HEK293 (cell line): Measurements from ENCODE around the gene TCTN2.

Experiments
- CTCF ChIA-PET: fragments of 350-600 bp; formaldehyde crosslinking; extraction: SDS; loops from one replicate; lab custom pipeline; 2021; ENCODE audit warnings: antibody characterized with exemption; lab: Yijun Ruan, JAX
- POLR2A ChIA-PET: fragments of 300-600 bp; formaldehyde crosslinking; extraction: SDS; loops from one replicate; lab custom pipeline; 2020; ENCODE audit warnings: antibody characterized with exemption, inconsistent platforms; lab: Yijun Ruan, JAX
- H3K27ac ChIP-seq: fragments of 200-500 bp; sonication (Bioruptor generic); 2 replicates; pipeline ENCODE4 v1.5.1; 2014; ENCODE audit warnings: low read depth, low read length, control low read depth, inconsistent platforms; ENCODE audit errors: extremely low read depth
- H3K36me3 ChIP-seq, 2 experiments: fragments of 200-500 bp in 1 of 2; sonication (Bioruptor generic) in 1 of 2; 1 replicate in 1 of 2; 2 replicates in 1 of 2; pipeline ENCODE4 v1.5.1; 2014 to 2017; ENCODE audit warnings: inconsistent platforms in 2 of 2, low read length in 2 of 2; ENCODE audit not compliant: control insufficient read depth in 2 of 2, insufficient read depth in 1 of 2
- H3K4me1 ChIP-seq: fragments of 200-500 bp; sonication (Bioruptor generic); 2 replicates; pipeline ENCODE4 v1.5.1; 2014; ENCODE audit warnings: mild to moderate bottlenecking, low read length, inconsistent platforms; ENCODE audit not compliant: control insufficient read depth, insufficient read depth
- H3K4me3 ChIP-seq: 2 replicates; pipeline ENCODE4 v1.5.1; 2011; ENCODE audit warnings: low read depth, mild to moderate bottlenecking, control low read depth, low read length, moderate library complexity
- H3K9me3 ChIP-seq: fragments of 200-500 bp; sonication (Bioruptor generic); 2 replicates; pipeline ENCODE4 v1.5.1; 2014; ENCODE audit warnings: low read depth, low read length, inconsistent platforms; ENCODE audit not compliant: control insufficient read depth, insufficient read depth
- PRDM1 ChIP-seq: fragments of 450-650 bp; formaldehyde crosslinking; IDR thresholded peaks from 2 replicates; pipeline ENCODE4; 2016; ENCODE audit warnings: missing biosample characterization, missing genetic modification characterization
- REPIN1 ChIP-seq: fragments of 450-650 bp; formaldehyde crosslinking; IDR thresholded peaks from 2 replicates; pipeline ENCODE4 v1.5.1; 2017; ENCODE audit warnings: missing biosample characterization, missing genetic modification characterization, low read depth
- SCRT2 ChIP-seq: fragments of 450-650 bp; formaldehyde crosslinking; IDR thresholded peaks from 2 replicates; pipeline ENCODE4 v1.5.1; 2016; ENCODE audit warnings: missing biosample characterization, missing genetic modification characterization
- ZFP3 ChIP-seq: fragments of 450-650 bp; formaldehyde crosslinking; IDR thresholded peaks from 2 replicates; pipeline ENCODE4 v1.5.1; 2016; ENCODE audit warnings: low read depth, missing biosample characterization, missing genetic modification characterization
- ZNF140 ChIP-seq: fragments of 450-650 bp; formaldehyde crosslinking; IDR thresholded peaks from 2 replicates; pipeline ENCODE4 v1.5.1; 2016; ENCODE audit warnings: missing biosample characterization, missing genetic modification characterization
- ZNF155 ChIP-seq: fragments of 450-650 bp; formaldehyde crosslinking; IDR thresholded peaks from 2 replicates; pipeline ENCODE4 v1.5.1; 2016; ENCODE audit warnings: missing biosample characterization, missing genetic modification characterization
- ZNF16 ChIP-seq: fragments of 450-650 bp; formaldehyde crosslinking; IDR thresholded peaks from 2 replicates; pipeline ENCODE4 v1.5.1; 2016; ENCODE audit warnings: low read depth, missing biosample characterization, missing genetic modification characterization
- ZNF174 ChIP-seq: fragments of 450-650 bp; formaldehyde crosslinking; IDR thresholded peaks from 2 replicates; pipeline ENCODE4 v1.5.0; 2017; ENCODE audit warnings: missing biosample characterization, mild to moderate bottlenecking, missing genetic modification characterization
- ZNF221 ChIP-seq: fragments of 450-650 bp; formaldehyde crosslinking; IDR thresholded peaks from 2 replicates; pipeline ENCODE4 v1.5.1; 2017; ENCODE audit warnings: missing biosample characterization, missing genetic modification characterization, borderline replicate concordance
- ZNF280D ChIP-seq: fragments of 450-650 bp; formaldehyde crosslinking; IDR thresholded peaks from 2 replicates; pipeline ENCODE4 v1.5.1; 2016; ENCODE audit warnings: missing biosample characterization, missing genetic modification characterization
- ZNF341 ChIP-seq: fragments of 450-650 bp; formaldehyde crosslinking; IDR thresholded peaks from 2 replicates; pipeline ENCODE4; 2016; ENCODE audit warnings: low read depth, missing biosample characterization, missing genetic modification characterization
- ZNF433 ChIP-seq: fragments of 450-650 bp; formaldehyde crosslinking; IDR thresholded peaks from 2 replicates; pipeline ENCODE4 v1.5.1; 2016; ENCODE audit warnings: missing biosample characterization, missing genetic modification characterization, low read depth
- ZNF600 ChIP-seq: fragments of 450-650 bp; formaldehyde crosslinking; IDR thresholded peaks from 2 replicates; pipeline ENCODE4 v1.5.1; 2016; ENCODE audit warnings: missing biosample characterization, missing genetic modification characterization
- ZNF664 ChIP-seq: fragments of 450-650 bp; formaldehyde crosslinking; IDR thresholded peaks from 2 replicates; pipeline ENCODE4 v1.5.1; 2016; ENCODE audit warnings: missing biosample characterization, missing genetic modification characterization
- ZNF677 ChIP-seq: fragments of 450-650 bp; IDR thresholded peaks from 2 replicates; pipeline ENCODE4 v1.5.0; 2018; ENCODE audit warnings: missing biosample characterization, mild to moderate bottlenecking, missing genetic modification characterization, moderate library complexity
- ZNF830 ChIP-seq: fragments of 450-650 bp; IDR thresholded peaks from 2 replicates; pipeline ENCODE4 v1.5.0; 2018; ENCODE audit warnings: missing biosample characterization, missing genetic modification characterization, low read depth, mild to moderate bottlenecking, moderate library complexity
- ZSCAN30 ChIP-seq: fragments of 450-650 bp; IDR thresholded peaks from 2 replicates; pipeline ENCODE4 v1.5.1; 2018; ENCODE audit warnings: missing biosample characterization, mild to moderate bottlenecking, missing genetic modification characterization, moderate library complexity
- TF ChIP-seq, protein P1 (sequence below): fragments of 450-650 bp; formaldehyde crosslinking; IDR thresholded peaks from 2 replicates; pipeline ENCODE4 v1.5.1; 2016; ENCODE audit warnings: missing biosample characterization, missing genetic modification characterization
- TF ChIP-seq, protein P2 (sequence below): fragments of 450-650 bp; formaldehyde crosslinking; IDR thresholded peaks from 2 replicates; pipeline ENCODE4 v1.5.1; 2016; ENCODE audit warnings: missing biosample characterization, missing genetic modification characterization
- TF ChIP-seq, protein P3 (sequence below): fragments of 450-650 bp; formaldehyde crosslinking; IDR thresholded peaks from 2 replicates; pipeline ENCODE4 v1.5.1; 2016; ENCODE audit warnings: missing biosample characterization, missing genetic modification characterization
- TF ChIP-seq, protein P4 (sequence below): fragments of 450-650 bp; IDR thresholded peaks from 2 replicates; pipeline ENCODE4 v1.5.1; 2018; ENCODE audit warnings: missing biosample characterization, missing genetic modification characterization

The TCTN2 gene

GRCh38 chr12:123713823-123714585, 43.1 kb downstream of the TCTN2 start:
- Histone ChIP-seq H3K9me3 (no peaks in the 10 kb centered on the region), H3K27ac (no peak overlapping the region), H3K36me3 (no peaks in the 10 kb centered on the region; a peak in 1 of 3 replicates), H3K4me1 (peaks cover 11% of the 10 kb centered on the region), H3K4me3 (no peak overlapping the region; the same call in 1 of the 2 replicates)
- TF ChIP-seq SCRT2 (0 out of 2 replicates have a peak, but pooled peaks have one; percentile 37), ZSCAN30 (tag by site-specific recombination) (peak; percentile 5; the same call in 1 of the 2 replicates), PRDM1 (tag by site-specific recombination) (peak; percentile 88), ZNF155 (tag by site-specific recombination) (no peak)
- ChIA-PET POLR2A (interaction anchor here (1.5 kb wide), 1 partner anchor 17 kb away, joined by 4 read pairs; no protein-coding TSS in a partner anchor), CTCF (interaction anchor here (1.1 kb wide), 1 partner anchor 10 kb away, joined by 4 read pairs; no protein-coding TSS in a partner anchor)

- peaks cover 11% of the 10 kb centered on the region for H3K4me1 ChIP-seq
- POLR2A ChIA-PET = interaction anchor here (0.7 kb wide), 1 partner anchor 131 kb away, joined by 3 read pairs; the partner anchor contains the start of gene TMED2
- H3K9me3 ChIP-seq = no peaks in the 10 kb centered on the region
- no peak overlapping the region for H3K27ac ChIP-seq
- H3K36me3 ChIP-seq = no peaks in the 10 kb centered on the region; a peak in 1 of 3 replicates
- H3K4me3 ChIP-seq = no peak overlapping the region
- CTCF ChIA-PET = interaction anchor here (1.1 kb wide), 1 partner anchor 9 kb away, joined by 4 read pairs; no protein-coding TSS in a partner anchor
- no peak for TF ChIP-seq ZNF174
- TF ChIP-seq REPIN1 = no peak
- no peak for TF ChIP-seq ZNF140 (tag by site-specific recombination)
- TF ChIP-seq, protein P1, sequence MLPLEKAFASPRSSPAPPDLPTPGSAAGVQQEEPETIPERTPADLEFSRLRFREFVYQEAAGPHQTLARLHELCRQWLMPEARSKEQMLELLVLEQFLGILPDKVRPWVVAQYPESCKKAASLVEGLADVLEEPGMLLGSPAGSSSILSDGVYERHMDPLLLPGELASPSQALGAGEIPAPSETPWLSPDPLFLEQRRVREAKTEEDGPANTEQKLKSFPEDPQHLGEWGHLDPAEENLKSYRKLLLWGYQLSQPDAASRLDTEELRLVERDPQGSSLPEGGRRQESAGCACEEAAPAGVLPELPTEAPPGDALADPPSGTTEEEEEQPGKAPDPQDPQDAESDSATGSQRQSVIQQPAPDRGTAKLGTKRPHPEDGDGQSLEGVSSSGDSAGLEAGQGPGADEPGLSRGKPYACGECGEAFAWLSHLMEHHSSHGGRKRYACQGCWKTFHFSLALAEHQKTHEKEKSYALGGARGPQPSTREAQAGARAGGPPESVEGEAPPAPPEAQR (tag by site-specific recombination) = no peak
- TF ChIP-seq ZNF280D = no peak
- TF ChIP-seq ZNF433 (tag by site-specific recombination) = no peak
- TF ChIP-seq, protein P2, sequence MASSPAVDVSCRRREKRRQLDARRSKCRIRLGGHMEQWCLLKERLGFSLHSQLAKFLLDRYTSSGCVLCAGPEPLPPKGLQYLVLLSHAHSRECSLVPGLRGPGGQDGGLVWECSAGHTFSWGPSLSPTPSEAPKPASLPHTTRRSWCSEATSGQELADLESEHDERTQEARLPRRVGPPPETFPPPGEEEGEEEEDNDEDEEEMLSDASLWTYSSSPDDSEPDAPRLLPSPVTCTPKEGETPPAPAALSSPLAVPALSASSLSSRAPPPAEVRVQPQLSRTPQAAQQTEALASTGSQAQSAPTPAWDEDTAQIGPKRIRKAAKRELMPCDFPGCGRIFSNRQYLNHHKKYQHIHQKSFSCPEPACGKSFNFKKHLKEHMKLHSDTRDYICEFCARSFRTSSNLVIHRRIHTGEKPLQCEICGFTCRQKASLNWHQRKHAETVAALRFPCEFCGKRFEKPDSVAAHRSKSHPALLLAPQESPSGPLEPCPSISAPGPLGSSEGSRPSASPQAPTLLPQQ (tag by site-specific recombination) = no peak
- TF ChIP-seq ZFP3 (tag by site-specific recombination) = no peak
- no peak for TF ChIP-seq ZNF664 (tag by site-specific recombination)
- TF ChIP-seq, protein P3, sequence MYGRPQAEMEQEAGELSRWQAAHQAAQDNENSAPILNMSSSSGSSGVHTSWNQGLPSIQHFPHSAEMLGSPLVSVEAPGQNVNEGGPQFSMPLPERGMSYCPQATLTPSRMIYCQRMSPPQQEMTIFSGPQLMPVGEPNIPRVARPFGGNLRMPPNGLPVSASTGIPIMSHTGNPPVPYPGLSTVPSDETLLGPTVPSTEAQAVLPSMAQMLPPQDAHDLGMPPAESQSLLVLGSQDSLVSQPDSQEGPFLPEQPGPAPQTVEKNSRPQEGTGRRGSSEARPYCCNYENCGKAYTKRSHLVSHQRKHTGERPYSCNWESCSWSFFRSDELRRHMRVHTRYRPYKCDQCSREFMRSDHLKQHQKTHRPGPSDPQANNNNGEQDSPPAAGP (tag by site-specific recombination) = no peak
- TF ChIP-seq ZNF830 (tag by site-specific recombination) = no peak
- TF ChIP-seq ZNF677 (tag by site-specific recombination) = no peak
- no peak for TF ChIP-seq ZNF341 (tag by site-specific recombination)
- TF ChIP-seq ZNF221 (tag by site-specific recombination) = no peak
- TF ChIP-seq, protein P4, sequence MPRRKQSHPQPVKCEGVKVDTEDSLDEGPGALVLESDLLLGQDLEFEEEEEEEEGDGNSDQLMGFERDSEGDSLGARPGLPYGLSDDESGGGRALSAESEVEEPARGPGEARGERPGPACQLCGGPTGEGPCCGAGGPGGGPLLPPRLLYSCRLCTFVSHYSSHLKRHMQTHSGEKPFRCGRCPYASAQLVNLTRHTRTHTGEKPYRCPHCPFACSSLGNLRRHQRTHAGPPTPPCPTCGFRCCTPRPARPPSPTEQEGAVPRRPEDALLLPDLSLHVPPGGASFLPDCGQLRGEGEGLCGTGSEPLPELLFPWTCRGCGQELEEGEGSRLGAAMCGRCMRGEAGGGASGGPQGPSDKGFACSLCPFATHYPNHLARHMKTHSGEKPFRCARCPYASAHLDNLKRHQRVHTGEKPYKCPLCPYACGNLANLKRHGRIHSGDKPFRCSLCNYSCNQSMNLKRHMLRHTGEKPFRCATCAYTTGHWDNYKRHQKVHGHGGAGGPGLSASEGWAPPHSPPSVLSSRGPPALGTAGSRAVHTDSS = no peak
- no peak for TF ChIP-seq ZNF600 (tag by site-specific recombination)
- TF ChIP-seq ZNF16 = no peak
Observed at GRCh38 chr12:123715195-123715594, 44.3 kb downstream of the TCTN2 start.
